HG02798 (cell line): Measurements from ENCODE around the gene SAMMSON.

Experiments
- ATAC-seq: cut with Tn5 transposase; IDR thresholded peaks from one replicate; pipeline ENCODE4 v1.9.1; 2021; ENCODE audit warnings: mild to moderate bottlenecking; ENCODE audit not compliant: unreplicated experiment, poor library complexity

The SAMMSON gene

DNA sequence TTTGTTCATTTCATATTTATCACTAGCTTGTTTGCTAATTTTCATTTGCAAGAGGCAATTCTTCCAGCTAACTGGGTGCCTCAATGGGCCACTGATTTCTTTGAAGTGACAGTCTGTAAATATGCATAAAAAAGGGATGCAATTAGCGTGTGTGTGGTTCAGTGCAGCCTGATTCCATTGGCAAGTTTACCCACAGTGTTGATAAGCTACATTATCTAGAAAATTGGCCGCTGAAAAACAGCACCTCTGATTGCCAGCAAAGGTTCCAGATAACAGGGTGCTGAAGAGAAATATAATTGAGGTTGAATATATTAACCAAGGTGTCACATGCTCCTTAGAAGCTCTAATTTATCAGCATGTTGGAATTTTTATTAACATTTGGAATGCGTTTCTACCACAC lies 76.9 kb downstream of the SAMMSON start:
- ATAC-seq, result no peak

DNA sequence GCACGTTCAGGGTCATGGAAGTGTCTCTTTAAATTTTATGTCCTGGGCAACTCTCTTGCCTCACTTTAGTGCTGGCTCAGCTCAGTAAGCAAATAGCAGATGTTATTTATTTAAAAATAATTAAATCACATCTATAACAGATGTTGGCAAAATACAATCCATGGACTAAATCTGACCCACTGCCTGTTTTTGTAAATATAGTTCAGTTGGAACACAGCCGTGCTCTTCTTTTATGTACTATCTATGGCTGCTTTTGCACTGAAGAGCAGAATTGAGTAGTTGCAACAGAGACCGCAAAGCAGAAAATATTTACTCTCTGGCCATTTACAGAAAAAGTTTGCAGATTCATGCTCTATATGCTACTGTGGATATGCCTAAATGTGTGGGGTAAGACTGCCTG lies 79.2 kb downstream of the SAMMSON start:
- ATAC-seq, result no peak

- ATAC-seq, result no peak
Observed at GRCh38 chr3:70085613-70086012, 86.1 kb downstream of the SAMMSON start.

DNA sequence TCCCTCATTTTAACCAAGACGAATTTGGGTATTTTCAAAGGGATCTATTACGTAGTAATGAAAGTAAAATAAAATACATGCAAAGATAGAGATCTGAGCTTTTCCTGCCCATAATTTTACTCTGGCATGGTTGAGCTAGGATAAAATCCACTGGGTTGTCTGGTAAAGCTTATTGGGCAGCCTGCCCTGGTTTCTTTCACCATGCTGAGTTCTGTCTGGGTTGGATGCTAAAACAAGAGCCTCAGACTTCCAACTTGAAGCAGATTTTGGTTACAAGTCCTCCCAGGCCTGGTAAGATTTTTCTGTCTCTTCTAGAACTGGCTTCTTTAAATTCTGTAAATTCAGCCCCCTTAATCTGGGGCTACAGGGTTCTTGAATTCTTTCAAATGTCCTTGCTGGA lies 86.8 kb downstream of the SAMMSON start:
- ATAC-seq, result no peak

DNA sequence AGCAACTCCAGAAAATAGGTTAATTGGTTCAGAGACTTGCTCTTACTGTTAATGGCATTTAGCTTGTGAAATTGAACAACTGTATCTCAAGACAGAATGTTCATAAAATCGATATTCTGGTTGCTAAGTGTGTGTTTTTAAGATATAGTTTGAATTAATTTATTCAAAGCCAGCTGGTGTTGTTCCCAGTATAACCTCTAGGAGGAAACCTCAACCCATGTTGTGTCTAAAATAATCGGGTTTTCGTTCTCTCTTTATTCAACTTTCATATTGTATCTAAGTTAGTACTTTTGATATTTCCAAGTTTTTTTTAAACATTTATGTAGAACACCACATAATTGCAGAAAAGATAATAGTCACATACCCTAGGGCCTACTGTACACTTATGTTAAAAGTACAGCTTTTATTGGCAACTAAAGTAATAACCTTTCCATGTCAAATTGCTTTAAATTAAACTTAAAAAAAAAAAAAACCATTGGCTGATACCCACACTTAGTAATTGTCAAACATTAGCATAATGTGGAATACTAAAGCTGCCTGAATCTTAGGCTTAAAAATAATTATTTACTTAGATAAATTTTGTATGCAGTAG lies 90.9 kb downstream of the SAMMSON start:
- ATAC-seq, result peak; percentile 48

DNA sequence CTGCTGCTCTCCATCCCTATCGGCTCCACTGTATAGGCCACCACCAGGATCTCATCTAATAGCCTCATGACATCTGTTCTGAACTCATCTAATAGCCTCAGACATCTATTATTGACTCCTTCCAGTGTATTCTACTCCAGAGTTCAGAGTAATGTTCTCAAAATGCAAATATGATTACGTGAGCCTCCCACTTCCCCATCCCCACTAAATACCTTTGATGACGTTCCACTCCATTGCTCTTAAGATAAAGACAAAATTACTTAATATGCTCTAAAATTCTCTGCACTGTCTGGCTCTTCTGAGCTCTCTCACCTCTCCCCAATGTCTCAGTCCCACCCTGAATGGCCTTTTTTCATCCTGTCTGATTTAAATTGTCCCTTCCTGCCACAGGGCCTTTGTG lies 94.7 kb downstream of the SAMMSON start:
- no peak for ATAC-seq

DNA sequence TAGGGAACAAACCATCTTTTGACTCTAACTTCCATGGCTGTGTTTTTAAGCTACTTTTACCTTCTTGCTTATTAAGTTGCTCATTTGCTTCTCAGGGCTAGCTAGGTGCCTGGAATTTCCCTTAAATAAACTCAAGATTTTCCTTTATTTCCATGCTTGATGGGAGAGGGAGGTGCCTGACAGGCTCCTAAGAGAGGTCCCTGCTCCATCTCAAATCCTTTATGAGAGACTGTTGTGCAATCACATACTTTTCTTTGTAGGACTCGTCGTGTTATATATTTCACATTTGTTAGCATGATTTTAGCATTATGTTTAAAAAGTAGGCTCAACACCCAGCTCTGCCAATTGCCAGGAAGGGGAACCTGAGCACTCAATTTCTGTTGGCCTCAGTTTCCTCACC lies 95.7 kb downstream of the SAMMSON start:
- ATAC-seq, result no peak

DNA sequence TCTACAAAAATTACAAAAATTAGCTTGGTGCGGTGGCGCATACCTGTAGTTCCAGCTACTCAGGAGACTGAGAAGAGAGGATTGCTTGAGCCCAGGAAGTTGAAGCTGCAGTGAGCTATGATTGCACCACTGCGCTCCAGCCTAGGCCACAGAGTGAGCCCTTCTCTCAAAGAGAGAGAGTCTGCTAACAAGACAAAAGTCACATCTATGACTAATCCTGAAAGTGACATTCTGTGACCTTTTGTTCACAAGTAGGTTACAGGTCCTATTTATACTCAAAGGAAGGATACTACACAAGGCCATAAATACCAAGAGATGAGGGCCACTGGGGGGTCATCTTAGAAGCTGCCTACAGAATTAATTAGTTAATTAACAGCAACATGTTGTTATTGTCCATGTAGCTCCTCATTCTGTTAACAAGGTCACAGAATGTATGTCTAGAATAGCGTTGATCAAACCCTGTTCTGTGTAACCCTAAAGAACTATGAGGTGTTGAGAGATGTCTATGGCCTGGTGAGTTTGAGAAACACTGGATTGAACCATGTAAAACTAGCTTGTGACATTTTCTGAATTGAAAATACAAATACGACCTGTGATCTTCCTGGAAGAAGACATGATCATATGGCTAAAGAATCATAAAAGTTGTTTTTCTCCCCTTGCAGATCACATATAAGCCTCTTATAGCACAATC lies 97.0 kb downstream of the SAMMSON start:
- ATAC-seq, result peak; percentile 90

DNA sequence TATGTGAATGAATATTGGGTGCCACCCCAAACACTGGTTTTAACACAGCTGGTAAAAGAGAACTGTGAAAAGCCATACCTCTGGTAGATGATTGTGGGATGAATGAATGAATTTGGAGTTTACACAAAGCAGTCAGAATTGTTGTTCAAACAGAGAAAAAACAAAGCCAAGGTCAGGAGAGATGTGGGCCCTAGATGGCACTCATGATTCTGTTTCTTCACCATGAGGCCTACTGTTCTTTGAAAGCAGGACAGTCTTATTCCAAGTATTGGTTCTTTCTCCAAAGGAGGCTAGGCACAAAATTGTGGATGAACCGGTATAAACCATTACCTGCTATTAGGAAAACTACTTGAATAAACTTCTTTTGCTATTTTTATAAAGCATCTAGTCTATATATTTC lies 97.6 kb downstream of the SAMMSON start:
- ATAC-seq, result no peak

- ATAC-seq, result peak; percentile 82
Observed at GRCh38 chr3:70108072-70108471, 108.5 kb downstream of the SAMMSON start.

DNA sequence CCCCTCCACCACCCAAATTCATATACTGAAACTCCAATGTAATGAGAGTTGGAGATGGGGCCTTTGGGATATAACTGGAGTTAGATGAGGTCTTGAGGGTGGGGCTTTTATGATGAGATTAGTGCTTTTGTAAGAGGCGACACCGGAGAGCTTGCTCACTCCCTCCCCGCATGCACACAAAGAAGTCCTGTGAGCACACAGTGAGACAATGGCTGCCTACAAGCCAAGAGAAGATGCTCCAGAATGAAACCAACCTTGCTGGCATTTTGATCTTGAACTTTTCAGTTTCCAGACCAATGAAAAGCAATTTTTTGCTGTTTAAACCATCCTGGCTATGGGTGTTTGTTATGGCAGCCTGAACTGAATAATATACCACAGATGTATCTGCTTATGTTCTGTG lies 109.0 kb downstream of the SAMMSON start:
- no peak for ATAC-seq

GRCh38 chr3:70110066-70110465 lies 110.5 kb downstream of the SAMMSON start:
- ATAC-seq, result no peak

- no peak for ATAC-seq
Observed at GRCh38 chr3:70111411-70111810, 111.9 kb downstream of the SAMMSON start.

DNA sequence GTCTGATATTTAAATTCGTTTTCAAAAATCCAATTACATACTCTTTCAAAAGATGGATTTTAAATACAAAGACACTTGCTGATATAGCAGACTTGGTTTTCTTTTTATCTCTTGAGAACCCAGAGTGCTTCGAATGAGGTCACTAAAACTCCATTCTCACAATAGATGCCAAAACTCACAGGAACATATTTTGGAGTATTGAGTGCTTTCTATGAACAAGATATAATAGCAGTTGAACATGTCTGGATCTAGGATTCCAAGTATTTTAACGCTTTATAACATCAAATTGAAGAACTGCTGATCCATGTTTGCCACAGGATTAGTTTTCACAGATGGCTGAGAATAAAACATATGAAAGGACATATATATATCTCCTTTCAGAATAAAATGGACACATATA lies 113.2 kb downstream of the SAMMSON start:
- ATAC-seq, result no peak

- ATAC-seq, result no peak
Observed at GRCh38 chr3:70114431-70114830, 114.9 kb downstream of the SAMMSON start.

GRCh38 chr3:70119879-70120278 lies 120.3 kb downstream of the SAMMSON start:
- ATAC-seq, result no peak
